OCI-LY7 (cell line): ENCODE data around the gene DMD. TPM values are rescaled to one million over a fixed set of nuclear protein-coding genes. Genes with fewer than 3 reads are reported as not detected.

Experiments used
- BruUV-seq: library from RNA; stranded (reverse); fragments of 400-500 nt; replicated peaks from 2 replicates; lab custom pipeline; 2021; lab: Mats Ljungman, UMichigan
- CTCF ChIA-PET: fragments of 300-600 bp; sonication (Branson Sonifier 250); formaldehyde crosslinking; loops from one replicate; lab custom pipeline; 2022; ENCODE audit warnings: antibody characterized with exemption; ENCODE audit not compliant: unreplicated experiment; lab: Charles Lee
- POLR2A ChIA-PET: fragments of 300-600 bp; sonication (Branson Sonifier 250); formaldehyde crosslinking; loops from one replicate; lab custom pipeline; 2022; ENCODE audit warnings: antibody characterized with exemption; lab: Charles Lee
- DNase-seq: peaks from one replicate; pipeline ENCODE4 v3.0.0-alpha.2; 2015; ENCODE audit warnings: low spot score
- H2AFZ ChIP-seq: fragments of 200-600 bp; sonication (generic), shearing (Covaris generic); 2 replicates; pipeline ENCODE4 v1.6.1; 2014; ENCODE audit warnings: mild to moderate bottlenecking, antibody characterized with exemption, low read length, moderate library complexity
- H3K27ac ChIP-seq: fragments of 200-600 bp; sonication (generic); 2 replicates; pipeline ENCODE4 v1.5.1; 2014; ENCODE audit warnings: mixed run types, low read depth, mild to moderate bottlenecking, moderate library complexity, low read length, inconsistent platforms; ENCODE audit not compliant: poor library complexity, severe bottlenecking
- H3K36me3 ChIP-seq: fragments of 200-600 bp; sonication (generic); 2 replicates; pipeline ENCODE4 v1.6.1; 2014; ENCODE audit warnings: mild to moderate bottlenecking, antibody characterized with exemption, low read length, moderate library complexity, mixed read lengths; ENCODE audit not compliant: insufficient read depth
- H3K4me1 ChIP-seq: fragments of 200-600 bp; sonication (generic); 2 replicates; pipeline ENCODE4 v1.5.1; 2014; ENCODE audit warnings: mild to moderate bottlenecking, low read length; ENCODE audit not compliant: insufficient read depth, poor library complexity, severe bottlenecking
- H3K4me2 ChIP-seq: fragments of 200-600 bp; sonication (generic); 2 replicates; pipeline ENCODE4 v1.6.1; 2014; ENCODE audit warnings: mild to moderate bottlenecking, low read length
- H3K4me3 ChIP-seq: fragments of 200-600 bp; sonication (generic); 2 replicates; pipeline ENCODE4 v1.5.1; 2014; ENCODE audit warnings: mild to moderate bottlenecking, low read depth, low read length; ENCODE audit not compliant: poor library complexity, severe bottlenecking
- H3K79me2 ChIP-seq: fragments of 200-600 bp; sonication (generic); 2 replicates; pipeline ENCODE4 v1.6.1; 2016; ENCODE audit warnings: low read depth, mild to moderate bottlenecking, low read length, moderate library complexity, mixed read lengths; ENCODE audit not compliant: insufficient read depth
- H3K9me2 ChIP-seq: fragments of 200-600 bp; sonication (generic); 2 replicates; pipeline ENCODE4 v1.6.1; 2016; ENCODE audit warnings: mild to moderate bottlenecking, low read length, mixed read lengths; ENCODE audit not compliant: insufficient read depth
- H3K9me3 ChIP-seq: fragments of 200-600 bp; sonication (generic); 2 replicates; pipeline ENCODE4 v1.6.1; 2014; ENCODE audit warnings: mild to moderate bottlenecking, mixed run types, low read length, mixed read lengths
- H4K20me1 ChIP-seq: fragments of 200-600 bp; sonication (generic); 2 replicates; pipeline ENCODE4 v1.6.1; 2014; ENCODE audit warnings: mild to moderate bottlenecking, antibody characterized with exemption, low read length, moderate library complexity, mixed read lengths; ENCODE audit not compliant: insufficient read depth
- CTCF ChIP-seq: fragments of 200-600 bp; sonication (generic); conservative IDR thresholded peaks from 2 replicates; pipeline ENCODE4 v1.5.1; 2014; ENCODE audit warnings: mild to moderate bottlenecking, antibody characterized with exemption, low read length, moderate library complexity, mixed read lengths
- EZH2phosphoT487 ChIP-seq: fragments of 200-600 bp; sonication (generic); IDR thresholded peaks from 2 replicates; pipeline ENCODE4 v1.6.1; 2018; ENCODE audit warnings: low read depth, borderline replicate concordance, mild to moderate bottlenecking, mixed run types, antibody characterized with exemption, low read length, moderate library complexity, mixed read lengths
- intact Hi-C: fragments of 100-400 bp; cut with micrococcal nuclease; formaldehyde crosslinking; loops from one replicate; pipeline ENCODE4 v1.10.0; 2022; ENCODE audit not compliant: unreplicated experiment
- total RNA-seq, 2 experiments: library from RNA; depleted of rRNA in 1 of 2; stranded (reverse); fragments of >200 nt in 1 of 2; shearing (Covaris generic) in 1 of 2; gene quantifications; 2 replicates each; pipeline ENCODE4 v1.2.3, GENCODE V29; 2014 to 2022

DMD gene
- total RNA-seq, 2 experiments from 2014 or later = 20.5 to 61.4 TPM

DNA sequence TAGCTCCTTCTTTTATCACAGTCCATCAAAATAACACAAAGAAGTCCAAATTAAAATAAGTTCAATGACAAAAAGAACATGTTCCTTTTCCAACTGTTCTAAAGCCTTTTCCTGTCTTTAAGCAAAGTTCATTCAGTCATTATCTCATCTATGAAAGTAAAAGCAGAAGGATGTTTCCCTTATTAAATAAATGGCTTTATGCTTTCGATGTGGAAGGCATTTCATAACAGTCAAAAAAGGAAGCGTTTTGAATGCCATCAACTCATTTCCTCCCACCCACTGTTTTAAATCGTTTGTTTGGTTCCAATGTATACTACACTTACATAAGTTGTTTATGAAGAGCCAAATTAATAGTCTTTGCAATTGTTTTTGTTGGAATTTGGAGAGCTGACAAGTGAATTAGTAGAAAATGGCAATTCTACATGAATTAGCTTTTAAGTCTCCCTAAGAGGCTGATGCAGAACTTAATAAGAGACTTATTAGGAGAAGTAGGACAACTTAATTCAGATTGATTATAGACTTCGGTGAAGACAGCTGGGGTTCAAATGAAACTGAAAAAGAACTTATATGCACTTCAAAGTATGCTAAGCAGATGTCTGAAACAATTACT, 1746.9 kb downstream of the DMD start:
- Histone ChIP-seq H3K27ac (no peak overlapping the region), H3K9me2 (no peaks in the 10 kb centered on the region), H3K4me1 (no peaks in the 10 kb centered on the region), H3K4me2 (no peak overlapping the region), H4K20me1 (no peaks in the 10 kb centered on the region), H2AFZ (no peak overlapping the region), H3K4me3 (no peak overlapping the region), H3K9me3 (no peaks in the 10 kb centered on the region), H3K79me2 (no peaks in the 10 kb centered on the region), H3K36me3 (no peaks in the 10 kb centered on the region)
- DNase-seq = no peak
- ChIA-PET CTCF (no interaction called here), POLR2A (interaction anchor here (1.0 kb wide), 1 partner anchor 25 kb away, joined by 3 read pairs; no protein-coding TSS in a partner anchor)
- TF ChIP-seq CTCF = no peak
- no peak for TF ChIP-seq EZH2phosphoT487
- no TSS peak for BruUV-seq
- intact Hi-C loops = no loop called here

GRCh38 chrX:31461266-31461665, 1750.1 kb downstream of the DMD start:
- Histone ChIP-seq H3K9me2 (no peaks in the 10 kb centered on the region), H3K36me3 (no peaks in the 10 kb centered on the region), H2AFZ (no peak overlapping the region), H3K4me3 (no peak overlapping the region), H4K20me1 (no peaks in the 10 kb centered on the region), H3K4me1 (no peaks in the 10 kb centered on the region), H3K4me2 (no peak overlapping the region), H3K79me2 (no peaks in the 10 kb centered on the region), H3K27ac (no peak overlapping the region), H3K9me3 (no peaks in the 10 kb centered on the region)
- DNase-seq = no peak
- ChIA-PET POLR2A (no interaction called here), CTCF (no interaction called here)
- intact Hi-C loops = no loop called here
- BruUV-seq = no TSS peak
- no peak for TF ChIP-seq EZH2phosphoT487
- no peak for TF ChIP-seq CTCF

DNA sequence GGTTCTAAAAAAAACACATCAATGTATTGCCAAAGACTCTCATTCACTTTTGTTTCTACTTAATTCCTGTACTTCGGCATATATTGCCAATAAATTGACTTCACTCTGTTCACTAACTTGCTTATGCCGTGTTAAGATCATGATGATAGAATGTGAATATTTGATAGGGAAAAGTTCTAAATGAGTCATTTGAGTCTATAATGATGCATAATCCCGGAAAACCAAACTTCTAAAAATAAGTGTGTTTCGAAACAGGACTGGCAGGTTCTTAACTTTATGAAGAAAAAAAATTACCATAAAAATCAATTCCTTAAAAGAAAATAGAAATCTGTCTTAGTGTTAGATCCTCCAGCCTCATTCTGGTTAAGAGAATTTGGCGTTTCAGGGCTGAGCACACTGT, 1752.0 kb downstream of the DMD start:
- Histone ChIP-seq H3K9me3 (no peaks in the 10 kb centered on the region), H3K4me3 (no peak overlapping the region), H3K9me2 (no peaks in the 10 kb centered on the region), H3K4me2 (no peak overlapping the region), H3K36me3 (no peaks in the 10 kb centered on the region), H4K20me1 (no peaks in the 10 kb centered on the region), H2AFZ (no peak overlapping the region), H3K27ac (no peak overlapping the region), H3K4me1 (no peaks in the 10 kb centered on the region), H3K79me2 (no peaks in the 10 kb centered on the region)
- ChIA-PET POLR2A (interaction anchor here (1.0 kb wide), 1 partner anchor 34 kb away, joined by 3 read pairs; no protein-coding TSS in a partner anchor), CTCF (no interaction called here)
- no peak for DNase-seq
- BruUV-seq = no TSS peak
- TF ChIP-seq EZH2phosphoT487 (no peak), CTCF (no peak)
- intact Hi-C loops = no loop called here
